K562 (cell line): ENCODE data around the gene SRCAP. TPM values are rescaled to one million over a fixed set of nuclear protein-coding genes. Genes with fewer than 3 reads are reported as not detected.

Source experiments
- ARID1B ChIP-seq: fragments of 450-650 bp; IDR thresholded peaks from 2 replicates; pipeline ENCODE4 v1.6.1; 2016; ENCODE audit warnings: antibody characterized with exemption, mild to moderate bottlenecking, inconsistent platforms
- BRD9 ChIP-seq: fragments of 450-650 bp; IDR thresholded peaks from 2 replicates; pipeline ENCODE4 v1.6.1; 2018; ENCODE audit warnings: low read depth; ENCODE audit not compliant: partially characterized antibody
- CCNT2 ChIP-seq: IDR thresholded peaks from 2 replicates; pipeline ENCODE4 v1.6.1; 2011; ENCODE audit warnings: borderline replicate concordance, low read depth, mild to moderate bottlenecking, moderate library complexity, mixed read lengths, low read length; ENCODE audit not compliant: insufficient read length; ENCODE audit errors: extremely low read depth
- E2F3 ChIP-seq: fragments of 250-450 bp; sonication (Bioruptor Pico); IDR thresholded peaks from 2 replicates; pipeline ENCODE4 v1.4.0; 2020; ENCODE audit warnings: mild to moderate bottlenecking
- HDAC8 ChIP-seq: fragments of 450-650 bp; IDR thresholded peaks from 2 replicates; pipeline ENCODE4 v1.6.1; 2016; ENCODE audit warnings: mild to moderate bottlenecking, missing genetic modification characterization, moderate library complexity, missing compliant biosample characterization
- HIVEP1 ChIP-seq: fragments of 250-450 bp; sonication (Bioruptor Pico); IDR thresholded peaks from 2 replicates; pipeline ENCODE4 v1.4.0; 2020; ENCODE audit warnings: mild to moderate bottlenecking
- MED1 ChIP-seq: sonication (generic); formaldehyde crosslinking; IDR thresholded peaks from 2 replicates; pipeline ENCODE4 v1.8.1; 2023; ENCODE audit warnings: missing genetic modification reagents, borderline replicate concordance
- NFE2 ChIP-seq: IDR thresholded peaks from 2 replicates; pipeline ENCODE4 v1.6.1; 2014; ENCODE audit warnings: antibody characterized with exemption, low read depth
- NFE2L1 ChIP-seq: fragments of 450-650 bp; IDR thresholded peaks from 2 replicates; pipeline ENCODE4 v1.6.1; 2016; ENCODE audit warnings: missing genetic modification characterization, low read depth, mild to moderate bottlenecking, missing compliant biosample characterization, moderate library complexity, borderline replicate concordance
- RB1 ChIP-seq: fragments of 450-650 bp; IDR thresholded peaks from 2 replicates; pipeline ENCODE4 v1.6.1; 2017; ENCODE audit warnings: low read depth, mild to moderate bottlenecking
- TEAD2 ChIP-seq: fragments of 450-650 bp; IDR thresholded peaks from 2 replicates; pipeline ENCODE4 v1.6.1; 2016; ENCODE audit warnings: missing genetic modification characterization, control low read depth, missing compliant biosample characterization
- ZC3H11A ChIP-seq: IDR thresholded peaks from 2 replicates; pipeline ENCODE4 v1.6.1; 2012; ENCODE audit warnings: low read depth, low read length, improper control_type of control experiment
- ZEB2 ChIP-seq: fragments of 450-650 bp; IDR thresholded peaks from 2 replicates; pipeline ENCODE4 v1.6.1; 2016
- ZFP1 ChIP-seq: fragments of 450-650 bp; formaldehyde crosslinking; IDR thresholded peaks from 2 replicates; pipeline ENCODE4 v1.4.0; 2020; ENCODE audit warnings: mild to moderate bottlenecking, mixed read lengths
- ZNF408 ChIP-seq: fragments of 250-450 bp; sonication (Bioruptor Pico); IDR thresholded peaks from 2 replicates; pipeline ENCODE4 v1.4.0; 2020; ENCODE audit warnings: low read depth, mild to moderate bottlenecking, moderate library complexity
- ZNF76 ChIP-seq: fragments of 250-450 bp; sonication (Bioruptor Pico); IDR thresholded peaks from 2 replicates; pipeline ENCODE4 v1.4.0; 2020; ENCODE audit warnings: mild to moderate bottlenecking, moderate library complexity, borderline replicate concordance
- polyA plus RNA-seq, 8 experiments: library from polyadenylated mRNA; depleted of rRNA in 4 of 8; stranded (reverse) in 5 of 8; unstranded in 3 of 8; fragments of >200 nt; fragmentation: Nextera tagmentation in 2 of 8; fragmentation: Illumina TruSeq in 1 of 8; extraction: Ambion mirVana in 2 of 8; extraction: Trizol in 1 of 8; gene quantifications; 2 replicates each; pipeline versions ENCODE4 v1.2.1 to v1.2.3, GENCODE V29; 2011 to 2014; ENCODE audit warnings: inconsistent platforms in 1 of 8, missing spikeins in 1 of 8
- total RNA-seq, 7 experiments: library from RNA; depleted of rRNA in 6 of 7; stranded (reverse); fragments of >200 nt in 6 of 7; fragmentation: Illumina TruSeq in 2 of 7; extraction: Trizol in 2 of 7; gene quantifications; 2 replicates each; pipeline versions ENCODE4 v1.2.1 to v1.2.3, GENCODE V29; 2011 to 2021; ENCODE audit warnings: low replicate concordance in 1 of 7
- TF ChIP-seq, protein P1 (sequence below): fragments of 200-800 bp; sonication (Bioruptor generic); IDR thresholded peaks from 2 replicates; pipeline ENCODE4 v1.6.1; 2017; ENCODE audit warnings: missing genetic modification characterization, missing compliant biosample characterization
- TF ChIP-seq, protein P2 (sequence below): fragments of 450-650 bp; formaldehyde crosslinking; IDR thresholded peaks from 2 replicates; pipeline ENCODE4 v1.4.0; 2022; ENCODE audit warnings: missing genetic modification characterization
- TF ChIP-seq, protein P3 (sequence below), 2 experiments: fragments of 450-650 bp; IDR thresholded peaks; 2 replicates each; pipeline ENCODE4 v1.6.1; 2016
- TF ChIP-seq, protein P4 (sequence below): IDR thresholded peaks from 3 replicates; pipeline ENCODE4 v1.6.1; 2011; ENCODE audit warnings: borderline replicate concordance, mild to moderate bottlenecking; ENCODE audit not compliant: insufficient read length, insufficient read depth
- TF ChIP-seq, protein P5 (sequence below): IDR thresholded peaks from 2 replicates; pipeline ENCODE4 v1.6.1; 2012; ENCODE audit warnings: low read depth, low read length, improper control_type of control experiment, borderline replicate concordance

The SRCAP gene
- total and polyA plus RNA-seq, 9 of the 15 experiments (the other 6 are each of a cell fraction or from before 2014, with no cell fraction given): 0.21 to 62.6 (median 5.8) TPM

DNA sequence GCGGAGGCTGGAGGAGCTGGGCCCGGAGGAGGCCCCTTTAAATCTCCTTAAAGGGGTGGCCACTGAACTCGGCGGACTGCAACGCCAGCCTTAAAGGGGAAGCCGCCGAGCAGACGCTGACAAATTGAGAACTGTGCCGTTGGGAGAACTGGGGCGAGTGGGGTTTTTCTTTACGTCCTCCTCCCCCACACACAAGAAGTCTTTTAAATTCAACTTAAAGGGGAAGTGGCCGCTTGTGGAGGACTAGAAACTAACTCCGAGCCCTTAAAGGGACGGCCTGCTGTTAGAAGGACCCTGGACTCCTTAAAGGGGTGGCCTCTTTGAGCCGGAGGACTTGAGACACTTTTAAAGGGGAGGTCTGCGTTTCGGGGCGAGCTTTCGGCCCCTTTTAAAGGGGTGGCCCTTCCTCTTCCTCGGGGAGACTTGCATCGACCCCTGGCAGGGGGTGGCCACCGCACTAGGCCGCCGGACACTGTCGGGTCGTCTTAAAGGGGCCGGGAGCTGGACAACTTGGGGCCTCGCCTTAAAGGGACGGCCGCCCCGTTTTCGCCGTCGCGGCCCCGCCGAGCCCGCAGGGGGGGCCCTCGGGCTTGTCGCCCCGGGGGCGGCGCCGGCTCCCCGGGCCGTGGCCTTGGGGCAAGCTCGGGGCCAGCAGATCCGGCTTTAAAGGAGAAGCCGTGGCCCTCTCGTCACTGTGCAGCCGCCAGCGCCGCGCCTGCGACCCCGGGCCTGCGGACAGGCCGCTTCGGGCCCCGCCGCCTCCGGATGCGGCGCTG, 40.1 kb upstream of the SRCAP start (continued):
- TF ChIP-seq, protein P1, sequence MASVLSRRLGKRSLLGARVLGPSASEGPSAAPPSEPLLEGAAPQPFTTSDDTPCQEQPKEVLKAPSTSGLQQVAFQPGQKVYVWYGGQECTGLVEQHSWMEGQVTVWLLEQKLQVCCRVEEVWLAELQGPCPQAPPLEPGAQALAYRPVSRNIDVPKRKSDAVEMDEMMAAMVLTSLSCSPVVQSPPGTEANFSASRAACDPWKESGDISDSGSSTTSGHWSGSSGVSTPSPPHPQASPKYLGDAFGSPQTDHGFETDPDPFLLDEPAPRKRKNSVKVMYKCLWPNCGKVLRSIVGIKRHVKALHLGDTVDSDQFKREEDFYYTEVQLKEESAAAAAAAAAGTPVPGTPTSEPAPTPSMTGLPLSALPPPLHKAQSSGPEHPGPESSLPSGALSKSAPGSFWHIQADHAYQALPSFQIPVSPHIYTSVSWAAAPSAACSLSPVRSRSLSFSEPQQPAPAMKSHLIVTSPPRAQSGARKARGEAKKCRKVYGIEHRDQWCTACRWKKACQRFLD (CRISPR knock-in tag): no peak
- TF ChIP-seq, protein P2, sequence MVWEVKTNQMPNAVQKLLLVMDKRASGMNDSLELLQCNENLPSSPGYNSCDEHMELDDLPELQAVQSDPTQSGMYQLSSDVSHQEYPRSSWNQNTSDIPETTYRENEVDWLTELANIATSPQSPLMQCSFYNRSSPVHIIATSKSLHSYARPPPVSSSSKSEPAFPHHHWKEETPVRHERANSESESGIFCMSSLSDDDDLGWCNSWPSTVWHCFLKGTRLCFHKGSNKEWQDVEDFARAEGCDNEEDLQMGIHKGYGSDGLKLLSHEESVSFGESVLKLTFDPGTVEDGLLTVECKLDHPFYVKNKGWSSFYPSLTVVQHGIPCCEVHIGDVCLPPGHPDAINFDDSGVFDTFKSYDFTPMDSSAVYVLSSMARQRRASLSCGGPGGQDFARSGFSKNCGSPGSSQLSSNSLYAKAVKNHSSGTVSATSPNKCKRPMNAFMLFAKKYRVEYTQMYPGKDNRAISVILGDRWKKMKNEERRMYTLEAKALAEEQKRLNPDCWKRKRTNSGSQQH (CRISPR knock-in tag): no peak
- TF ChIP-seq CCNT2: peak; percentile 71
- no peak for TF ChIP-seq ZNF76
- TF ChIP-seq, protein P3, sequence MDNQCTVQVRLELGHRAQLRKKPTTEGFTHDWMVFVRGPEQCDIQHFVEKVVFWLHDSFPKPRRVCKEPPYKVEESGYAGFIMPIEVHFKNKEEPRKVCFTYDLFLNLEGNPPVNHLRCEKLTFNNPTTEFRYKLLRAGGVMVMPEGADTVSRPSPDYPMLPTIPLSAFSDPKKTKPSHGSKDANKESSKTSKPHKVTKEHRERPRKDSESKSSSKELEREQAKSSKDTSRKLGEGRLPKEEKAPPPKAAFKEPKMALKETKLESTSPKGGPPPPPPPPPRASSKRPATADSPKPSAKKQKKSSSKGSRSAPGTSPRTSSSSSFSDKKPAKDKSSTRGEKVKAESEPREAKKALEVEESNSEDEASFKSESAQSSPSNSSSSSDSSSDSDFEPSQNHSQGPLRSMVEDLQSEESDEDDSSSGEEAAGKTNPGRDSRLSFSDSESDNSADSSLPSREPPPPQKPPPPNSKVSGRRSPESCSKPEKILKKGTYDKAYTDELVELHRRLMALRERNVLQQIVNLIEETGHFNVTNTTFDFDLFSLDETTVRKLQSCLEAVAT (IDR thresholded peaks at IDR 0.05): no peak
- TF ChIP-seq HIVEP1 (CRISPR knock-in tag): no peak
- no peak for TF ChIP-seq HDAC8
- no peak for TF ChIP-seq ARID1B
- no peak for TF ChIP-seq ZC3H11A
- TF ChIP-seq ZEB2: no peak
- no peak for TF ChIP-seq ZFP1 (CRISPR knock-in tag)
- TF ChIP-seq, protein P4, sequence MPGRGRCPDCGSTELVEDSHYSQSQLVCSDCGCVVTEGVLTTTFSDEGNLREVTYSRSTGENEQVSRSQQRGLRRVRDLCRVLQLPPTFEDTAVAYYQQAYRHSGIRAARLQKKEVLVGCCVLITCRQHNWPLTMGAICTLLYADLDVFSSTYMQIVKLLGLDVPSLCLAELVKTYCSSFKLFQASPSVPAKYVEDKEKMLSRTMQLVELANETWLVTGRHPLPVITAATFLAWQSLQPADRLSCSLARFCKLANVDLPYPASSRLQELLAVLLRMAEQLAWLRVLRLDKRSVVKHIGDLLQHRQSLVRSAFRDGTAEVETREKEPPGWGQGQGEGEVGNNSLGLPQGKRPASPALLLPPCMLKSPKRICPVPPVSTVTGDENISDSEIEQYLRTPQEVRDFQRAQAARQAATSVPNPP: no peak
- TF ChIP-seq RB1: no peak; the same call in 1 of the 2 replicates
- no peak for TF ChIP-seq E2F3 (CRISPR knock-in tag)
- no peak for TF ChIP-seq TEAD2 (tag)
- peak; percentile 28 for TF ChIP-seq NFE2
- TF ChIP-seq MED1: no peak
- TF ChIP-seq, protein P5, sequence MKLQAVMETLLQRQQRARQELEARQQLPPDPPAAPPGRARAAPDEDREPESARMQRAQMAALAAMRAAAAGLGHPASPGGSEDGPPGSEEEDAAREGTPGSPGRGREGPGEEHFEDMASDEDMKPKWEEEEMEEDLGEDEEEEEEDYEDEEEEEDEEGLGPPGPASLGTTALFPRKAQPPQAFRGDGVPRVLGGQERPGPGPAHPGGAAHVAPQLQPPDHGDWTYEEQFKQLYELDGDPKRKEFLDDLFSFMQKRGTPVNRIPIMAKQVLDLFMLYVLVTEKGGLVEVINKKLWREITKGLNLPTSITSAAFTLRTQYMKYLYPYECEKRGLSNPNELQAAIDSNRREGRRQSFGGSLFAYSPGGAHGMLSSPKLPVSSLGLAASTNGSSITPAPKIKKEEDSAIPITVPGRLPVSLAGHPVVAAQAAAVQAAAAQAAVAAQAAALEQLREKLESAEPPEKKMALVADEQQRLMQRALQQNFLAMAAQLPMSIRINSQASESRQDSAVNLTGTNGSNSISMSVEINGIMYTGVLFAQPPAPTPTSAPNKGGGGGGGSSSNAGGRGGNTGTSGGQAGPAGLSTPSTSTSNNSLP: no peak
- no peak for TF ChIP-seq ZNF408 (CRISPR knock-in tag)
- no peak for TF ChIP-seq NFE2L1
- no peak for TF ChIP-seq BRD9
